IPS-NIHi11 (cell line): ENCODE data around the gene PDE4B.

Experiments
- DNase-seq: peaks from one replicate; pipeline ENCODE4 v3.0.0; 2012; ENCODE audit warnings: mixed read lengths, low spot score

PDE4B gene

DNA sequence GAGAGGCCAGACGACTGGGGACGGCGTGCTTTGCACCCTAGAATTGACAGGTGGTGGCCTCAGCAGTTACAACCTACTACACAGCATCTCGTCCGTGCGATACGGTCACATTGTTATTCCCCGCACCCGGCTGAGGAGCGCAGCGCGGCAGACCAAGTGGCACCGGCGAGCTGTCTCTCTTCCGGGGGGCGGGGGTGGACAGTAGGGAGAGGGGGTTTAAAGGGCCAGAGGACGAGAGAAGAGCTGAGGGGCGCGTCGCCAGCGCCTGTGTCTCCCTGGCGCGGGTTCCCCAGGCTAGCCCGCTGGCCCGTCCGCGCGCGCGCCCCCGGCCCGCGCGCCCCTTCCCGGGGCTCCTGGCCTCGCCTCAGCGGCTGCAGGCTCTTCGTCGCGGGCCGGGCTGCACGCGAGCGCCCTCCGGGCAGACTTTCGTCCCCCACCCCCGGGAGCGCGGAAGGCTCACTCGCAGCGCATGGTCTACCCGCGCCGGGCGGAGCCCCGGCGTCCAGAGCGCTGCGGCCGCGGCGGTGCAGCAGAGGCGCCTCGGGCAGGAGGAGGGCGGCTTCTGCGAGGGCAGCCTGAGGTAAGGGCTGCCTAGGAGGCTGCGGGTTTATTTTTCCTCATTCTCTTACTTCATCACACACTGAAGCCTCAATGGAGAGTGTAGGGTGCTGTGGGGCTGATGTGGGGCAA, at the start of gene PDE4B:
TSS of gene PDE4B (plus strand) at position 227 of the 690 bp plus-strand sequence.
- peak; percentile 61 for DNase-seq

DNA sequence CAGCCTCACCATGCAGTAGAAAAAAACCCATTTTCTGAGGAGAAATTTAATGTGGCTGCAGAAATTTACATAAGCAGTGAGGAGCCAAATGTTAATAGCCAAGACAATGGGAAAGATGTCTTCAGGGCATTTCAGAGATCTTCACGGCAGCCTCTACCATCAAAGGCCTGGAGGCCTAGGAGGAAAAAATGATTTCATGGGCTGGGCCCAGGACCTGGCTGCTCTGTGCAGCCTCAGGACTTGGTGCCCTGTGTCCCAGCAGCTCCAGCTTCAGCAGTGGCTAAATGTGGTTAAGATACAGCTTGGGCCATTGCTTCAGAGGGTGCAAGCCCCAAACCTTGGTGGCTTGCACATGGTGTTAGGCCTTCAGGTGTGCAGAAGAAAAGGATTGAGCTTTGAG, 48.0 kb upstream of the PDE4B start:
- DNase-seq, result no peak

DNA sequence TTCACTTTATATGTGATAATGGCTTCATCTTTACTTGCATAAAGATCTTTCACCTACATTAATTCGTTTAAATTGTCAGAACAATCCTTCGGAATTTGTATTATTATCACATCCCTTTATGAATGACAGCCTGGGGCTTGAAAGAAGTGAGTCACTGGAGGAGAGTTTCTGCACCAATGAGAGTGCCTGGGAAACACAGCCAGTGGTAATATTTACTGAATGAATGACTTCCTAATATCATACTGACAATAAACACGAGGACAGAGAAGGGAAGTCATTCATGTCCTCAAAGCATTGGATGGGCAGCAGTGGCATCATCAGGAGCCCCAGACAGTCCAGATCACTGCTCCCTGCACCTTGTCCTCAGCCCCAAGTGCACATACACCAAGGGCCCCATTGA, 40.7 kb upstream of the PDE4B start:
- no peak for DNase-seq

DNA sequence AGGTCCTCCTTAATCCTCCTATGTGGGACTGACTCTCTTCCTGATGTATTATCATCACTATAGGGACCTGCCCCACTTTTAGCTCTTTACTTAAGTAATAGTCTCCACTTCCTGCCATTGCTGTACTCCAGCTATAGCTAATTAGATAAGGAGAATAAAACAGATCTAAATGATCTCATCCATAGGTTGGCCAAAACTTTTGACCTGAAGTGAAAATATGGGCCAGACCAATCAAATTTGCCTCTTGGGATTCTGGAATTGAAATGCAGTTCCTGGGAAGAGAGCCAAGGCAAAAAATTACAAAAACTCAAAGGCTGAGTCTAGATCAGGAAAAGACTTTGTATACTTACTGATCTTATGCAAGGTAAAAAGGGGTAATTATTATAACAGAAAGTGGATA, 36.1 kb upstream of the PDE4B start:
- no peak for DNase-seq

DNA sequence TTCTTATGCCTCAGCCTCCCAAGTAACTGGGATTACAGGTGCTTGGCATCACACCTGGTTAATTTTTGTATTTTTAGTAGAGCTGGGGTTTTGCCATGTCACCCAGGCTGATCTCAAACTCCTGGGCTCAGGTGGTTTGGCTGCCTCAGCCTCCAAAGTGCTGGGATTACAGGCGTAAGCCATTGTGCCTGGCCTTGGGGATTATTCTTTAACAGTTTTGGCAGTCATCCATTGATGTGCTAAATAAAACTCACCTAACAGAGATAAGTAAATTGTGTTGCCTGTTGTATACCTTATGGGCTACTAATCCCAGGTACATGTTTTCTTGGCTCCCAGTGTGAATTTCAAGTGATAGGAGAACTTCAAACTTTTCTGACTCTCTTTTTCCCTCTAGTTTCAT, 35.2 kb upstream of the PDE4B start:
- no peak for DNase-seq

DNA sequence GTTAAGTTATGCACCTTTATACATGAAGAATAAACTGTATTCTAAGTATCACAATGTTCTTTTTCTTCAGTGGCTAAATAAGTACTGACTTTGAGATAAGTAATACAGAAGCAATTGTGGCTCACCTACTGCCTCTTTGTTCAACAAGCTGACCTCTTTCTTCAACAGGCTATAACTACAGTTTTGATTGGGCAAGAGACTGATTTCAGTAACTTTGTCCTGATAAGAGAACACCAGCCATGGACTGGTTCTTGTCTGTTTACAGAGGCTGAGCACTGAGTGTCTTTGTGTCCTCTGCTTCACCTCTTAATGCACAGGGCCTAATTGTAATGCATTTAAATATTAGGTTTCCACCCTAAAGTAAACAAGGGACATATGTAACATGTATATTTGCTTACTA, 34.6 kb upstream of the PDE4B start:
- no peak for DNase-seq

DNA sequence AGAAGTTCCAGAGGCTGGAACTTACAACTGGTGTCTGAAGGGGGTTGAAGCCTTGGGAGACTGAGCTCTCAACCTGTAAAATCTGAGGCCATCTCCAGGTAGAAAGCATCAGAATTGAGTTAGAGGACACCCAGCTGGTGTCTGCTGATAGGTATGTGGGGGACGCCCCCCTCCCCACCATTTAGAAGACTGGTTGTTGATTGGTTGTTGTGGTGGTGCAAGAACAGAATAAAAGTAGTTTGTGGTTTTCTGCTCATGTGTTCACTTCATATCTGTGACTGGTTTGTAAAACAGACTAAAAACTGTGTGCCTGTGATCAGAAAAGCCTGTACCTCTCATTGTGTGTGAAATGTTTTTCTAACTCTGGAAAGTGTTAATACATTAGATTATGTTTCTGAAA, 33.2 kb upstream of the PDE4B start:
- DNase-seq, result no peak

DNA sequence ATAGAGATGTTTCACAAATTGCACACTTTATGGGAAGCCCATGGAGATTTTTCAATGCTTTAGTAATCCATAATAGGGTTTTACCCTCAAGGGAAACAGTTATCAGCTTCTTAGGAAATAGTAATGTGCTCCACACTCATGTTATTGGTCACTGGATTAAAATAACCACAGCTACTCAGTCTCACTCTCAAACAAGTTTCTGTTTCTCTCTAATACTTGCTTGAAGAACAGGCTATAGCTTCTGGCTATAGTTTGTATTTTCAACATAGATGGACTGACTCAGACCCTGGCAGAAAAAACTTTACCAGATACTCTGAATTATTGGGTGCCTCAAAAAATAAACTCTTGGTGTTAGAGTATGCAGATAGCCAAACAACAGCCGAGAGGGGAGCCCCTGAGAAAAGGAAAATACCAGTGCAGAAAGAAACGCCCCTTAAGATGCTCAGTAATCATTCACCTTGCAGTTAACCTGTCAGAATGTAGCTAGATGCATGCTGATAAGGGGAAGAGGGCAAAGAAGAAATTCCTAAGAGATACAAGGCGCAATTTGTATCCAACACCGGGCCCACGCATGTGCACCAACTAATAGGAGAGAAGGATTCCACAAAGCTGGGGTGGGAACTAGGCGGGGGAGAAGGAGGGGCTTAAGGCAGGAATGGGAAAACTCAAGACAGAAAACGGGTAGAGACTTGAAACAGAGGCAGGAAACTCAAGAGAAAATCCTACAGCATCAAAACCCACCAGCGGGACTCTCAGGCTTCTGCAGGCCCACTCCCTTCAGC, 30.4 kb upstream of the PDE4B start:
- peak; percentile 10 for DNase-seq

DNA sequence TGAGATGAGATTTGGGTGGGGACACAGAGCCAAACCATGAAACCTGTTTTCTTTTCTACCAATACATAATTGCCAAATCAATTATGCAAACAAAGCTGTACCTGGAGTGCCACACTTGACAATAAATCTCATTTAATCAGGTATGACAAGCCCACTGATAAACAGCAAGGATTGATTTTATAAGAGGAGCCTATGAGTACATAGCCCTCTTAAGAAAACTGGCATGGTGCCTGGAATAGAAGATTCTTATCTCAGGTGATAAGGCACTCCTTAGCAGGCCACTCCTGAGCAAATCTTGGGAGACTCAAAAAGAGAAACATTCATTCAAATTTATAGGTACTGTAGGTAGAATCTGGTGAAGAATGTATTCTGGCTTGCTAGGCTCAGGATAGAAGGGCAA, 28.6 kb upstream of the PDE4B start:
- DNase-seq, result no peak

DNA sequence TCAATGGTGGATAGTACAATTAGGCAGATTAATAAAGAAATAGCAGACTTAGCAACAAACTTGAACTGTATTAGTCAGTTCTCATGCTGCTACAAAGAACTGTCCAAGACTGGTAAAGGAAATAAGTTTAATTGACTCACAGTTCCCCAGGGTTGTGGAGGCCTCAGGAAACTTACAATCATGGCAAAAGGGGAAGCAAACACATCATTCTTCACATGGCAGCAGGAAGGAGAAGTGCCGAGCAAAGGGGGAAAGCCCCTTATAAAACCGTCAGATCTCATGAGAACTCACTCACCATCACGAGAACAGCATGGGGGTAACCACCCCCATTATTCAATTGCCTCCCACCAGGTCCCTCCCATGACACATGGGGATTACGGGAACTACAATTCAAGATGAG, 27.1 kb upstream of the PDE4B start:
- DNase-seq, result no peak

DNA sequence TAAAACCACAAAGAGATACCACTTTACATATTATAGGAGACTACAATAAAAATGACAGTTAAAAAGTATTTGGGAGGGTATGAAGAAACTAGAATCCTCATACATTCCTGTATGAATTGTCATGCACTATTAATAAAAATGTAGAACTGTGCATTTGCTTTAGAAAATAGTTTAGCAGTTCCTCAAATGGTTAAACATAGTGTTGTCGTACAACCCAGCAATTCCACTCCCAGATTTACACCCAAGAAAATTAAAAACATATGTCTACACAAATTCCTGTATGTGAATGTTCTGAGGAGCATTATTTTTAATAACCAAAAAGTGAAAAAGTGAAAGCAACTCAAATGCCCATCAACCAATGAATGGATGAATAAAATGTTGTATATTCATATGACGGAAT, 23.1 kb upstream of the PDE4B start:
- no peak for DNase-seq

DNA sequence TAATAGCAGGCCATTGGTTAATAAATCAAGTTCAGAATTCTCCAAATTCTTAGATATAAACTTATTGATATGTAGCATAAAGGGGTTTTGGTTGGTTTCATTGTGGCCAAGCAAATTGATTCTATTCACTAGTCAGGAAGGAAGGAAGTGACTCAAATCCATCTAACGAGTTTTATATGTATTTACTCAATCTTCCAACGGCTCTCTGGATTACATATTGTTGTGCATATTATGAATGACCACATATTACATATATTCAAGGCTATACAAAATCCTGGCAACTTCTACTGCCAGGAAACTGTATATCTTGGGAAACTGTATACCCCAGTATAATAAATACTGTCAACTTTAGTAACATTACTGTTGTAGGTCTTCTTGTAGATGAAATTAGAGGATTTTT, 20.1 kb upstream of the PDE4B start:
- DNase-seq, result no peak

DNA sequence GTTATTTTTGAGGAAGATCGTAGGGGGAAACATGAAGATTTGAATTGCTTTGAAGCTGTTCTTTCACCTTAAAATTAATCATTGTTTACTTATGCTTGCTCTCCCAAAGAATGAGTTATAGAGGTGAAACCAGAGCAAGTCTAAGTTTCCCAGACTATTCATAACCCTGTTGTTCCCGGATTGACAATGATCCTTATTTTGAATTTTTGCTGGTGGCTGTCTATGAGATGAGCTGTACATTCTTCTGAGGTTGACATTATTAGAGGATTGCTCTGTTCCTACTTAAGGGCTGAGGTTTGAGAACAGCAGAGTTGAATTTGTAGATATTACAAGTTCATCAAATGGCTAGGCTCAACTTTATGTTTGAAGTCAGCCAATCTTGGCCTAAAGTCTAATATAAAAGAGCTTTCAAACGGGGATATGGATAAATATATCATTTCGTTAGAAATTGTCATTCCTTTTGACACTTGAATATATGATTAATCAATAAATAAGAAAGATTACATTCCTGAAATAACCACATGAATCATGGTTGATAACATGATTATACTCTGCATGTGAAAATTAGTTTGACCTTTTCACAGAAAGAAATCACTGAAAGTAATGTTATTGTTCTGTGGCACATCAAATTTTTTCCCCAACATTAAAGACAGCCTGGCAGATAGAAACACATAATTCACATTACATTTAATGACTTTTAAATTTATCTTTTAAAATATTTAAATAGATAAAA, 19.1 kb upstream of the PDE4B start:
- no peak for DNase-seq

DNA sequence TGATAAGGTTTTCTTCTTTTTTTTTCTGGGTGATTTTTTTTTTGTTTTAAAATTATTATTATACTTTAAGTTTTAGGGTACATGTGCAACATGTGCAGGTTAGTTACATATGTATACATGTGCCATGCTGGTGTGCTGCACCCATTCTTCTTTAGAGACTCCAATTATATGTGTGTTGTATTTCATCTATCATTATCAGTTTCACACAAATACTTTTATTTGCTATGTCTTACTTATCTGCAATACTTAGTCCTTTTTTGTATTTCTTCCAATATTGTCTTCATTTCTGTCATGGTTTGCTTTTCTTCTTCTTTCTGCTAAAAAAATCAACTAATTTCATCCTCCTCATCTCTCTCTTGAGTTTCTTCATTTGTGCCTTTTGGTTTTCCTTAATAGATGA, 3.9 kb upstream of the PDE4B start:
- DNase-seq, result no peak

DNA sequence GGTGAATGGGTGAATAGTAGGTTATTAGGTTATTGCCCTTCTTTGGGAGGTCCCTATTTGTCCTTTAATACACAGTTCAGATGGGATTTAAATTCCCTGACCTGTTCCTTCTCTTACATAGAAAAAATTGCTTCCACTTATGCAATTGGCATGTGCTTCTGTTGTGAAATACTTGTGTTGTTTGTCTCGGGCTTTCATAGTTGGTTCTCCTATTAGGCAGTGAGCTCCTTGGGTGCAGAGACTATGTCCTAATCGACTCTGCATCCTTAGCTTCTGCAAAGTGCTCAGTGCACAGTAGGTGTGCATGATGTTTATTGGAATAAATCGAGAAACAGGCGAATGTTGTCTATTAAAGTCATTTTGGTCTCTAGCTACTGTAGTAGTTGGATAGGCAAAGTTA, 1.3 kb upstream of the PDE4B start:
- DNase-seq, result no peak

DNA sequence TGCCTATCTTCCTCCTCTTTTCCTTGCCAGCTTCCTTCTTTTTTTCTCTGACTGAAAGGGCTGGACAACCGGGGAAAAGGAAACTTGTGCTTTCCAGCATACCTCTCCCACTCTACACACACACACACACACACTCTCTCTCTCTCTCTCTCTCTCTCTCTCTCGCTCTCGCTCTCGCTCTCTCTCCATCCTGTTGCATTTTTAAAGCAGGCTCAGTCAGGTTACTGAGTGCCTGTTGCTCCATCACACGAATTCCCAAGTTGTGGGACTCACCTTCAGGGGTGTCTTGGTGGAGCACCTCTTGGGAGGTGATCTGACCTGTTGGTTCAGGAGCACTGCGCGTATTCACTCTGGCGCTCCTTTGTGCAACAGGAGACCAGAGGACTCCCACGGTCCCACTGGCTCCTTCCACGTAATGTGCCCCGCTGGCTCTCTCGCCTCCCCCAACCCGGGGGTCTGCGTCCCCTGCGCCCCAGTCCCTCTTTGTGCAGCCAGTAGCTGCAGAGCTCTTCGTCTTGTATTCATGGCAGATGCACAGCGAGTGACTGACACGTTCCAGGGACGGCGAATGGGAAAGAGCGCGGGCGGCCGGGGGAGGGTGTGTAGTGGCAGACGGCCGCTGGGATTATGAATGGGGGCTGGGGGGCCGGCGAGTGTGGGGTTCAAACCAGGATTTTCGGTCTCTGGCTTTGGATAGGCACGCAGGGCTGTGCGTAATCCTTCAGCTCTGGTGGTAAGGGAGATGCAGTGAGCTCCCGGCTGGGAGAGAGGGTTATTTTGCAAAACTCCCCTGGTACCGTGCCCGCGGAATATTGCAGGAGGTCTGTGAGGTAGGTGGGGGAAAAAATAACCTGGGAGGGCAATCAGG, 660 bp upstream of the PDE4B start:
- peak; percentile 10 for DNase-seq

DNA sequence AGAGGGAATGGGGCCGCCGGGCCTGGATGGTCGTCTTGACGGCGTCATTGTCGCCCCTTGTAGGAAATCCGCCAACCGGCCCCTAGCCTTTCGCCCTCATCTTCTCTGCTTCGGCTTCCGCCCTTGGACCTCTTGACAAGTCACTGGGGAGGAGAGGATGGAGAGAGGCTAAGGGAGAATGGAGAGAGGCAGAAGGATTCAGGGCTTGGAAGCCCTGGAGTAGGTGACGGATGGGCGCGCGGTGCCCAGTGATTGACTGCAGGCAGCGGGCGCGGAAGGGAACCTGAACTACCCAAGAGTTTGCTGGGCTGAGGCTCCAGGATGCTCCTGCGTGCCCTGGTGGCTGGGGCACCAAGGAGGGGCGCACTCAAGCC, 651 bp downstream of the PDE4B start:
- peak; percentile 15 for DNase-seq

DNA sequence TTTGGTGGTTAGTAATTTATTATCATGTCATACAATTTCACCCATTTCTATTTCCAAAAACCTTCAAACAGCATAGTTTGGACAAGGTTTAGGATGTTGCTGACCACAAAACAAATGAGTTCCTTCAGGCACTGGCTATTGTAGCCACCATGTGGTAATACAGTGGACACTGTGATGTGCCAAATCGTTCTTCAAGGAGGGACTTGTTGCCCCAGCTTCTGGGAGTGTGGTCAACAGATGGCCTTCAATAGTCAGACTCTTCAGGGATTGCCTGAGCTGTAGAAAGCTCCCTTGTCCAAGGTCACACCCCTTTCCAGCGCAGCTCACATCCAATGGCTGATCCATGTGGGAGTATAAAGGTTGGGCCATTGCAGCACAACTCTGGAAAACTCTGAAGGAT, 2.6 kb downstream of the PDE4B start:
- DNase-seq, result no peak

DNA sequence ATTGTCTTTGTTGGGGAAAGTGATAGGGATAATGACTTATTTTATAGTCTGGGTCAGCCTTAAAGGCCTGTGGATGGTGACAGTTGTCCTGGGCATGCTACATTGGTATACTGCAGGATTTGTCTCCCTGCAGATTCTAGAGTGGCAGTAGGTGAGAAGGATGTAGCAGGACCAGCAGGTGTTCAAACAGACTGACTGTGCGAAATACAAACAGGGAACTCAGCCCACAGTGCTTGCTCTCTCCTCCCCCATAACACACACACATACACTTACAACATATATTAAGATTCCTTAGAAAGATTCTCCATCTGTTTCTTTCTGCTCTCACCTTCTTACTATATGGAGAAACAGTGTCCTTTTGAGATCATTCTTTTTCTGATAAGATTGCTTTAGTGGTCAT, 6.9 kb downstream of the PDE4B start:
- no peak for DNase-seq

DNA sequence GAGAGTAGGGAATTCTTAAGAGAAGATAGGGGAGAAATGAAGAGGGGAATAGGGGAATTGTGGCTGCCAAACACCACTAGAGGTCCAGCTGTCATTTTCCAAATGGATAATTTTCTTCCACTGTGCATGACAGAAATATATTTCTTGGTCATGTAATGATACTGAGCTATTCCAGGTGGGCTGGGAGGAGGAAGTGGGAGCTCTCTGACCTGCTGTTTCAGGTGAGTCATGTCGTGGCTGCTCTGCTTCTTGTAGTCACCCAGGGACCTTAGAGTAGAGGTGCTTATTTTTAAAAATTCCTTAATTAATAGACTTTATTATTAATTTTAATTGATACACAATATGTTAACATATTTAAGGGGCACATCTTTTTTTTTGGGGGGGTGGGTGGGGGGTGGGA, 11.9 kb downstream of the PDE4B start:
- no peak for DNase-seq

DNA sequence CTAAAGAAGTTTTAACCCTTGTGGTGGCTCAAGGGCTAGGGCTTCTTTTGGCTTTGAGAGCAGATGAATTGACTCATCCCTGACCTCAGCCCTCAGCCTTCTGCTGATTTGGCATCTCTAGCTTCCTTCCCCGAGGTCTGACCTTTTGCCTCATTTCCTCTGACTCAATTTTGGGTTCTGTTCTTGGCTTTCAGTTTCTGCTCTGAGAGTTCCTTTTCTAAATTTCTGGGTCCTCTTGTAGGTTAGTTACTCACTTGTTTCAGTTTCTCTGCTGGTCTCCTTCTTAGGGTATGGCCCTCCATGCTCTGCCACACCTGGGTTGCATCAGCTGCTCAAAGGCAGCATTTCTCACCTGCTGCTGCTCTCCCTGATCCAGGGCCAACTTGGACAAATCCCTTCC, 19.4 kb downstream of the PDE4B start:
- DNase-seq, result no peak

DNA sequence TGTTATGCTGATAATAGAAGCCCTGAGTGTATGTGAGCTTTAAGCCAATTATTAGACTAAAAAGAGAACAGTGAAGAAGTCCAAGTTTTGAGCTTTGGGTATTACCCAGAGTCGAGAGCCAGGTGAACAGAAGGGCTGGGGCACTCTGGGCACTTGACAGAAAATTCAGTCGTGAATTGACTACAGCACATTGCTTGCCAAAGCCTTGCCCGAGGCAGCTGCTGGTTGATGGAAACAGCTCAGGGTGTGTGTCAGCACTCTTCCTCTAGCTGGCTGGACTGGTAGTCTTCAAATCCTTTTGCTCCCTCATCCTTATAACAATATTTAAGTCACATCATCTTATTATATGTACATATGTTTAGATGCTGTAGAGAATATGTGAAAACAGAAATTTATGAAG, 21.3 kb downstream of the PDE4B start:
- no peak for DNase-seq
